B cell (primary cell): Measurements from ENCODE around the gene CLIP2.

Experiments
- EZH2 ChIP-seq: IDR thresholded peaks from 2 replicates; pipeline ENCODE4 v1.6.1; 2012; ENCODE audit warnings: borderline replicate concordance, low read depth, mild to moderate bottlenecking, moderate library complexity, low read length; ENCODE audit not compliant: insufficient read depth, poor library complexity, severe bottlenecking
- TF ChIP-seq, protein P1 (sequence below): fragments of 200-600 bp; IDR thresholded peaks from one replicate; pipeline ENCODE4 v1.8.0; 2022; ENCODE audit warnings: antibody characterized with exemption, mild to moderate bottlenecking

DNA sequence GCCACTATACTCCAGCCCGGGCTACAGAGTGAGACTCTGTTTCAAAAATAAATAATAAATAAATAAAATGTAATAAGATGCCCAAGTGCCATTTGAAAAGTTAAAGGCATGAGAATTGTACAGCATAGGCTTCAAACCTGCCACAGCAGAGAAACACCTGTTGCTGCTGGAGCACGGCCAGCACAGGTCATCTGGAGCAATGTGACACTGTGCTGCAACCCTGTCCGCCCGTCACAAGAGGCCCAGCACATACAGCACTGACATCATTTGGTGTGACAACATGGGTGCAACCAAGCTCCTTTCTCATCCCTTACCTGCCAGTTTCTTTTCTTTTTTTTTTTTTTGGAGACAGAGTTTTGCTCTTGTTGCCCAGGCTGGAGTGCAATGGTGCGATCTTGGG, 36.3 kb upstream of the CLIP2 start:
- TF ChIP-seq, protein P1, sequence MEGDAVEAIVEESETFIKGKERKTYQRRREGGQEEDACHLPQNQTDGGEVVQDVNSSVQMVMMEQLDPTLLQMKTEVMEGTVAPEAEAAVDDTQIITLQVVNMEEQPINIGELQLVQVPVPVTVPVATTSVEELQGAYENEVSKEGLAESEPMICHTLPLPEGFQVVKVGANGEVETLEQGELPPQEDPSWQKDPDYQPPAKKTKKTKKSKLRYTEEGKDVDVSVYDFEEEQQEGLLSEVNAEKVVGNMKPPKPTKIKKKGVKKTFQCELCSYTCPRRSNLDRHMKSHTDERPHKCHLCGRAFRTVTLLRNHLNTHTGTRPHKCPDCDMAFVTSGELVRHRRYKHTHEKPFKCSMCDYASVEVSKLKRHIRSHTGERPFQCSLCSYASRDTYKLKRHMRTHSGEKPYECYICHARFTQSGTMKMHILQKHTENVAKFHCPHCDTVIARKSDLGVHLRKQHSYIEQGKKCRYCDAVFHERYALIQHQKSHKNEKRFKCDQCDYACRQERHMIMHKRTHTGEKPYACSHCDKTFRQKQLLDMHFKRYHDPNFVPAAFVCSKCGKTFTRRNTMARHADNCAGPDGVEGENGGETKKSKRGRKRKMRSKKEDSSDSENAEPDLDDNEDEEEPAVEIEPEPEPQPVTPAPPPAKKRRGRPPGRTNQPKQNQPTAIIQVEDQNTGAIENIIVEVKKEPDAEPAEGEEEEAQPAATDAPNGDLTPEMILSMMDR: no peak
- TF ChIP-seq EZH2: no peak
